ENCODE measurements around the gene GADD45G.

GRCh38 chr9:89567649-89568048, 37.2 kb upstream of the GADD45G start:
- no peak for TF ChIP-seq CTCF (IDR thresholded peaks at IDR 0.05; ENCODE audit: low read depth, low read length, missing input control)
- no peak for TF ChIP-seq ATF3 (IDR thresholded peaks at IDR 0.05)
- no peak for TF ChIP-seq REST (IDR thresholded peaks at IDR 0.05)
- no peak for TF ChIP-seq FOXA1 (IDR thresholded peaks at IDR 0.05)
- TF ChIP-seq MAX (IDR thresholded peaks at IDR 0.05) = no peak
